RWPE2 (cell line): ENCODE data around the gene ATP2B3.

Experiments
- ATAC-seq: fragments of 200-7000 bp; cut with Tn5 transposase; 3 replicates; pipeline ENCODE4 v1.9.1; 2021; ENCODE audit warnings: low read depth
- DNase-seq: peaks from one replicate; pipeline ENCODE4 v3.0.0-alpha.2; 2020; ENCODE audit warnings: low spot score
- H3K27ac ChIP-seq: fragments of 450-650 bp; 2 replicates; pipeline ENCODE4 v1.5.1; 2017; ENCODE audit warnings: mild to moderate bottlenecking; ENCODE audit not compliant: poor library complexity, severe bottlenecking
- H3K27me3 ChIP-seq: fragments of 250-450 bp; sonication (Bioruptor Pico); 2 replicates; pipeline ENCODE4 v1.5.1; 2021; ENCODE audit warnings: mild to moderate bottlenecking, moderate library complexity; ENCODE audit not compliant: insufficient read depth, poor library complexity, severe bottlenecking
- H3K36me3 ChIP-seq: fragments of 250-450 bp; sonication (Bioruptor Pico); 2 replicates; pipeline ENCODE4 v1.5.1; 2020; ENCODE audit warnings: low read depth, mild to moderate bottlenecking, moderate library complexity
- H3K4me1 ChIP-seq: fragments of 250-450 bp; sonication (Bioruptor Pico); 2 replicates; pipeline ENCODE4 v1.5.1; 2021; ENCODE audit warnings: mild to moderate bottlenecking, moderate library complexity; ENCODE audit not compliant: insufficient read depth, poor library complexity, severe bottlenecking
- H3K4me3 ChIP-seq: fragments of 250-450 bp; sonication (Bioruptor Pico); 2 replicates; pipeline ENCODE4 v1.5.1; 2021; ENCODE audit warnings: mild to moderate bottlenecking, moderate library complexity; ENCODE audit not compliant: severe bottlenecking
- H3K9me3 ChIP-seq: fragments of 250-450 bp; sonication (Bioruptor Pico); 2 replicates; pipeline ENCODE4 v1.5.1; 2021; ENCODE audit warnings: mild to moderate bottlenecking, moderate library complexity; ENCODE audit not compliant: severe bottlenecking
- CTCF ChIP-seq: fragments of 450-650 bp; IDR thresholded peaks from one replicate; pipeline ENCODE4 v1.5.1; 2017; ENCODE audit warnings: mild to moderate bottlenecking, moderate library complexity; ENCODE audit not compliant: poor library complexity, severe bottlenecking

The ATP2B3 gene

GRCh38 chrX:153583433-153583832 lies 66.0 kb downstream of the ATP2B3 start:
- H3K36me3 ChIP-seq = no peaks in the 10 kb centered on the region
- H3K27ac ChIP-seq = no peak overlapping the region
- DNase-seq (no peak), ATAC-seq (no peak)
- H3K27me3 ChIP-seq = no peaks in the 10 kb centered on the region
- H3K9me3 ChIP-seq = no peaks in the 10 kb centered on the region
- H3K4me1 ChIP-seq = no peaks in the 10 kb centered on the region
- TF ChIP-seq CTCF = no peak
- no peak overlapping the region for H3K4me3 ChIP-seq

GRCh38 chrX:153585827-153586226 lies 68.4 kb downstream of the ATP2B3 start:
- Histone ChIP-seq H3K27ac (no peak overlapping the region), H3K27me3 (no peaks in the 10 kb centered on the region), H3K36me3 (no peaks in the 10 kb centered on the region), H3K9me3 (no peaks in the 10 kb centered on the region), H3K4me1 (no peaks in the 10 kb centered on the region), H3K4me3 (no peak overlapping the region)
- no peak for DNase-seq
- ATAC-seq = no peak
- TF ChIP-seq CTCF = no peak

- Histone ChIP-seq H3K27ac (no peak overlapping the region), H3K4me3 (no peak overlapping the region), H3K4me1 (no peaks in the 10 kb centered on the region), H3K36me3 (no peaks in the 10 kb centered on the region), H3K27me3 (no peaks in the 10 kb centered on the region), H3K9me3 (no peaks in the 10 kb centered on the region)
- no peak for TF ChIP-seq CTCF
- DNase-seq (no peak), ATAC-seq (no peak)
These were observed 69.9 kb downstream of the ATP2B3 start for GRCh38 chrX:153587342-153587741.

DNA sequence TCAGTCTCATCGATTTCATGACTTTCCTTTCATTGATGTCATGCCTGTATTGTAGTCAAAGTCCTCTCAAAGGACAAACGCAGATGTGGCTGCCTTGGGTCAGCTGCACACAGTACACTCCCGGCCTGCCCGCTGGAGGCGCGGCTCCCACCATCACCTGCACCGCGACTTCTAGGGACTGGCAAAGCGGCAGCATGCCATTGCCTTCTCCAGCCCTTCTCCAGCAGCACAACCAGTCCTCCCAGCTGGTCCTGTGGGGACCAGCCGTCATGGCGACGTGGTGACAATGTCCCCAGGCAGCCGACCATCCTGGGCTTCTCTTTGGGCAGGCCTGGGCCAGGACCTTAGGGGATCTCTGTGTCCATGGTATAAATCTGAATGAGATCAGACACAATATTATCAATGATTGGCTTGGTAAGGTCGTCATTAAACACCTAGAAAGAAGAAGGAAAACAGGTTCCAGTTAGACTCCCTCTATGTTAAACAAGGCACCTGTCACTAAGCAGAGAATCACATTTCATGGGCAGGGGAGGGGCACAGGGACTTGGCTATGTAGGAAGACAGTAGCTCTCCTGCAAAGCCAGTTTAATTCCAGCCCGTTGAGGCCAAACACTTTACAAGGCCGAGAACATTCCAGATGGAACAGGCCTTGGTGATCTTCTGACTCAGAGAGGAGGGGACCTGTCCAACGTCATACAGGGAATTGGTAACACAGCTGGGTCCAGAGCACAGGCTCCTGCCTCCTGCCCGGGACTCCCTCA lies 70.8 kb downstream of the ATP2B3 start:
- H3K27me3 ChIP-seq = no peaks in the 10 kb centered on the region
- H3K36me3 ChIP-seq = no peaks in the 10 kb centered on the region
- DNase-seq (no peak), ATAC-seq (no peak)
- no peak for TF ChIP-seq CTCF
- no peaks in the 10 kb centered on the region for H3K4me1 ChIP-seq
- H3K4me3 ChIP-seq = no peak overlapping the region
- no peak overlapping the region for H3K27ac ChIP-seq
- no peaks in the 10 kb centered on the region for H3K9me3 ChIP-seq

- no peak overlapping the region for H3K4me3 ChIP-seq
- H3K27me3 ChIP-seq = no peaks in the 10 kb centered on the region
- ATAC-seq (no peak), DNase-seq (no peak)
- no peak overlapping the region for H3K27ac ChIP-seq
- no peaks in the 10 kb centered on the region for H3K36me3 ChIP-seq
- H3K4me1 ChIP-seq = no peaks in the 10 kb centered on the region
- TF ChIP-seq CTCF = no peak
- no peaks in the 10 kb centered on the region for H3K9me3 ChIP-seq
These were observed 71.5 kb downstream of the ATP2B3 start for GRCh38 chrX:153588782-153589446.
